Endothelial cell (in vitro differentiated cells): ENCODE data around the gene TBC1D1. TPM values are rescaled to one million over a fixed set of nuclear protein-coding genes. Genes with fewer than 3 reads are reported as not detected.

Experiments used
- DNase-seq: peaks from one replicate; pipeline ENCODE4 v3.0.0; 2021; ENCODE audit warnings: low spot score
- H3K27ac Mint-ChIP-seq: one replicate; pipeline ENCODE4 v1.8.0; 2021; ENCODE audit warnings: mixed read lengths, inconsistent platforms; ENCODE audit not compliant: unreplicated experiment
- H3K27me3 Mint-ChIP-seq: one replicate; pipeline ENCODE4 v1.8.0; 2021; ENCODE audit warnings: mild to moderate bottlenecking, moderate library complexity, mixed read lengths, inconsistent platforms; ENCODE audit not compliant: unreplicated experiment
- H3K36me3 Mint-ChIP-seq: one replicate; pipeline ENCODE4 v1.8.0; 2021; ENCODE audit warnings: mild to moderate bottlenecking, low read depth, mixed read lengths, inconsistent platforms; ENCODE audit not compliant: unreplicated experiment
- H3K4me1 Mint-ChIP-seq: one replicate; pipeline ENCODE4 v1.8.0; 2021; ENCODE audit warnings: mild to moderate bottlenecking, mixed read lengths, inconsistent platforms; ENCODE audit not compliant: unreplicated experiment
- H3K4me3 Mint-ChIP-seq: one replicate; pipeline ENCODE4 v1.8.0; 2021; ENCODE audit warnings: mild to moderate bottlenecking, mixed read lengths, inconsistent platforms; ENCODE audit not compliant: unreplicated experiment
- H3K9me3 Mint-ChIP-seq: one replicate; pipeline ENCODE4 v1.8.0; 2021; ENCODE audit warnings: mixed read lengths, inconsistent platforms; ENCODE audit not compliant: unreplicated experiment
- CTCF ChIP-seq: fragments of 200-600 bp; sonication (generic); IDR thresholded peaks from one replicate; pipeline ENCODE4 v1.5.0; 2021; ENCODE audit warnings: antibody characterized with exemption; ENCODE audit not compliant: unreplicated experiment
- total RNA-seq: library from RNA; stranded (reverse); fragmentation: NEBNext Ultra II Directional; extraction: Animal tissue kit (Norgen Biotek cat#: 25700); gene quantifications from one replicate; pipeline ENCODE4 v1.2.1, GENCODE V29; 2021; ENCODE audit not compliant: unreplicated experiment

TBC1D1 gene
- total RNA-seq, 1 donor from 2014 or later = 139 TPM

- Mint-ChIP-seq H3K36me3 (peaks cover 38% of the 10 kb centered on the region), H3K27ac (no peak overlapping the region), H3K9me3 (no peaks in the 10 kb centered on the region), H3K4me1 (no peaks in the 10 kb centered on the region), H3K27me3 (no peaks in the 10 kb centered on the region), H3K4me3 (no peak overlapping the region)
- TF ChIP-seq CTCF = no peak
- DNase-seq = no peak
These were observed 247.5 kb downstream of the TBC1D1 start for GRCh38 chr4:38138363-38138762.

DNA sequence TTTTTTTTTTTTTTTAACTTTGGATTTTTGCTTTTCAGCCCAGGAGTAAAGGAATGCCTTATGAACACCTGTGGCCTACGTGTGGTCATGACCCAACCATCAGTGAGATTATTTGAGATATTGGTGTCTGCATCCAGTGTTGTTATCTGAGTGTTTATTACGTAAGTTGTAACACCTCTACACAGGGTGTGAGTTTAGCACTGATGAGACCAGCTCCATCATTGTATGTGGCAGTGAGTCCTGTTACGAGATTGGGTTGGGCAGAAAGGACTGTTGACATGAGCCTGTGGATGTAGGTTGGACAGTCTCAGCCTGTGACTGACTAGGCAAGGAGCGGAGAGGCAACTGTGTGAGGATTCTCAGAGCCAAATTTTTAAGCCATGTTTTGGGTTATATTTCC is 248.3 kb downstream of the TBC1D1 start:
- TF ChIP-seq CTCF = no peak
- H3K4me3 Mint-ChIP-seq = no peak overlapping the region
- no peaks in the 10 kb centered on the region for H3K27me3 Mint-ChIP-seq
- DNase-seq = no peak
- no peak overlapping the region for H3K27ac Mint-ChIP-seq
- no peaks in the 10 kb centered on the region for H3K4me1 Mint-ChIP-seq
- no peaks in the 10 kb centered on the region for H3K9me3 Mint-ChIP-seq
- peaks cover 29% of the 10 kb centered on the region for H3K36me3 Mint-ChIP-seq

GRCh38 chr4:38140643-38141203 is 249.8 kb downstream of the TBC1D1 start:
- DNase-seq = no peak
- no peaks in the 10 kb centered on the region for H3K27me3 Mint-ChIP-seq
- H3K9me3 Mint-ChIP-seq = no peaks in the 10 kb centered on the region
- no peak for TF ChIP-seq CTCF
- no peak overlapping the region for H3K27ac Mint-ChIP-seq
- peaks cover 21% of the 10 kb centered on the region for H3K36me3 Mint-ChIP-seq
- H3K4me1 Mint-ChIP-seq = no peaks in the 10 kb centered on the region
- H3K4me3 Mint-ChIP-seq = no peak overlapping the region

DNA sequence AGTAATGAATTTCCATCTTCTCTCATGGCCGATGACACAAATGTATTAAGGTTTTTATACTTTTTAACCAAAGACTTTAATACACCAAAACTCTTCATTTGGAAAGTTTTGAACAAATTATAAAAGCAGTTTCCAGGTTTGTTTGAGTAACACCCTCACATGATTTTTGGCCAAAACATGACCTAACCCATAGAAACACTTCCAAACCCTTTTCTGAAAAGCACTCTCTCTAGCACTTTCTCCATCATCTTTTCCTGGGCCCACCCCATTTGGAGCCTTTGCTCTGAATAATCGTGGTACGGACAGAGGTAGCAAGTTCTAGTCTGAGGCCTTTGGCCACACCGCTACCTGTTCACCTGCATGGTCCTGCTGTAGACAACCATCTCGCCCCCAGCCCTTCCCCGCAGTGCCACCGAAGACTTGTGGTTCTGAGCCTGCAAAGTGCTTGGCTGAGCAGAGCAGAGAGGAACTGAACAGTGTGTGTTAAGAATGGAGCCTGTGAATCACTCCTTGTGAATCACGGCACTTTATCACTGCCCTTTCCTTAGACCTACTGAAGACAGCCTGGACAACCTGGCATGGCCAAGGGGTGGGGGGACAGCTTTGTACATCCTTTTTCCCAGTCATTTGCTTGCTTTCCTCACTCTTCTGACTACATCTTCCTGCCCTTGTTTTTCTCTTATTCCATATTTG is 251.1 kb downstream of the TBC1D1 start:
- DNase-seq = no peak
- no peak overlapping the region for H3K27ac Mint-ChIP-seq
- no peaks in the 10 kb centered on the region for H3K27me3 Mint-ChIP-seq
- peaks cover 21% of the 10 kb centered on the region for H3K36me3 Mint-ChIP-seq
- no peak overlapping the region for H3K4me3 Mint-ChIP-seq
- no peak for TF ChIP-seq CTCF
- H3K9me3 Mint-ChIP-seq = no peaks in the 10 kb centered on the region
- H3K4me1 Mint-ChIP-seq = no peaks in the 10 kb centered on the region

DNA sequence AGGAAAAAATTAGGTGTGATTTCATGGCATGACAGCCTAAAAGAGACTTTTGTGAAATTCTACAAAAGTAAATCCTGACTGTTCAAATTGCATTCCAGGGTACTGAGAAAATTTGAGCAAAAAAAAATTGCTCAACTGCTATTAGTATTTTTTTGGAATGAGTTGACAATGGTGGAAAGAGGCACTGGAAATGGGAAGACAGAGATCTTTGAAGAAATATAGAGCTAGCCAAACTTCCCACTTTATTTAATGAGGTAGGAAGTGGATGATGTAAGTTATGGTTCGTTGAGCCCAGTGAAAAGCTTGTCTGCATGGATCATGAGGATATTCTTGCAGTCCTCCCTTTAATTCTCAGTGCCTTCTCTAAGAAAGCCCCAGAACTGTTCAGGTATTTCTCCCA is 253.1 kb downstream of the TBC1D1 start:
- no peak for TF ChIP-seq CTCF
- Mint-ChIP-seq H3K27me3 (no peaks in the 10 kb centered on the region), H3K27ac (no peak overlapping the region), H3K4me3 (no peak overlapping the region), H3K4me1 (no peaks in the 10 kb centered on the region), H3K36me3 (peaks cover 14% of the 10 kb centered on the region), H3K9me3 (no peaks in the 10 kb centered on the region)
- no peak for DNase-seq
